Ascending aorta (tissue), 2 donors: ENCODE results near the gene PNLIPRP2. TPM values are rescaled to one million over a fixed set of nuclear protein-coding genes. Genes with fewer than 3 reads are reported as not detected.

Experiments
- DNase-seq, 2 donors: peaks; one replicate each; pipeline ENCODE4 v3.0.0-alpha.2; 2019; ENCODE audit warnings: low spot score in 2 of 2
- H3K27ac ChIP-seq, 2 donors: fragments of 200-600 bp; sonication (generic); one replicate each; pipeline ENCODE4 v1.5.1; 2016 to 2017; ENCODE audit warnings: mild to moderate bottlenecking in 1 of 2
- H3K27me3 ChIP-seq: fragments of 200-600 bp; sonication (generic); one replicate; pipeline ENCODE4 v1.5.1; 2017
- H3K36me3 ChIP-seq, 2 donors: fragments of 200-600 bp; sonication (generic); one replicate each; pipeline ENCODE4 v1.5.1; 2016
- H3K4me1 ChIP-seq, 2 donors: fragments of 200-600 bp; sonication (generic); one replicate each; pipeline ENCODE4 v1.5.1; 2016 to 2017; ENCODE audit warnings: mild to moderate bottlenecking in 1 of 2
- H3K4me3 ChIP-seq, 2 donors: fragments of 200-600 bp; sonication (generic); one replicate each; pipeline ENCODE4 v1.5.1; 2016 to 2017; ENCODE audit warnings: mild to moderate bottlenecking in 1 of 2
- H3K9me3 ChIP-seq, 2 donors: fragments of 200-600 bp; sonication (generic); one replicate each; pipeline ENCODE4 v1.5.1; 2016
- intact Hi-C: fragments of 100-400 bp; cut with DNase I; formaldehyde crosslinking; loops from one replicate; pipeline ENCODE4 v1.15.1; 2023
- total RNA-seq: library from RNA; depleted of rRNA; stranded (reverse); fragments of >200 nt; gene quantifications from one replicate; pipeline ENCODE4 v1.1.0, GENCODE V29; 2016
- TF ChIP-seq, protein P1 (sequence below), 3 experiments: fragments of 200-600 bp in 2 of 3; fragments of 450-650 bp in 1 of 3; sonication (generic) in 2 of 3; IDR thresholded peaks; one replicate each; pipeline ENCODE4 v1.5.1; 2016 to 2019; ENCODE audit warnings: antibody characterized with exemption in 3 of 3, mild to moderate bottlenecking in 1 of 3, moderate library complexity in 1 of 3

PNLIPRP2 gene
- total RNA-seq, 1 donor from 2014 or later: not detected

DNA sequence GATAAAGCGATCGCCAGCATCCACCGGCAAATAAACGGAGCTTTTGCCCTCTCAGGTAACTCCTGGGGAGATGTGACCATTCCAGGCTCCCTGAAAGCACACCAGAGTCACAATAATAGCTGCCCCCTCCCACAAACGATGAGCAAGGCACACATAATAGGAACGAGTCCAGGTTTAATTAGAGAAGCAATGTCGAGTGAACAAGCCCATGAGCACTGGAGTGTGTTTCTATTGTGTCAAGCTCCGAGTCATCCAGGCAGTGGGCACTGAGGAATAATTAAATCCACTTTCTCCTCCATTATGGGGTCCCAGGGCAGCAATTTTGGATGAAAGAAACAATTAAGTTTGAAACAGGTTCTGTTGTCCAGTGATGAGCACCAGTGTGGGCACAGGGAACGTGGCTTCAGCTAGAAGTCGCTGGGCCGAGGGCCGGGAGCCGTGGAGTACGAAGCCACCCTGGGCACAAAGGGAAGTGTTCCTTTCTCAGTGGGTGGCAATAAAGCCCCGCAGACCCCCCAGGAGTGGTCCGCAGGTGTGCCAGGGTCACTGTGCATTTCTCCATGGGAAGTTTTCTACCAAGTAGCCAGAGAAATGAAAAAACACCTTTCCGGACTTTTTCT is 12.0 kb downstream of the PNLIPRP2 start:
- H3K27ac ChIP-seq: no peak overlapping the region
- no peaks in the 10 kb centered on the region for H3K4me1 ChIP-seq
- TF ChIP-seq, protein P1, sequence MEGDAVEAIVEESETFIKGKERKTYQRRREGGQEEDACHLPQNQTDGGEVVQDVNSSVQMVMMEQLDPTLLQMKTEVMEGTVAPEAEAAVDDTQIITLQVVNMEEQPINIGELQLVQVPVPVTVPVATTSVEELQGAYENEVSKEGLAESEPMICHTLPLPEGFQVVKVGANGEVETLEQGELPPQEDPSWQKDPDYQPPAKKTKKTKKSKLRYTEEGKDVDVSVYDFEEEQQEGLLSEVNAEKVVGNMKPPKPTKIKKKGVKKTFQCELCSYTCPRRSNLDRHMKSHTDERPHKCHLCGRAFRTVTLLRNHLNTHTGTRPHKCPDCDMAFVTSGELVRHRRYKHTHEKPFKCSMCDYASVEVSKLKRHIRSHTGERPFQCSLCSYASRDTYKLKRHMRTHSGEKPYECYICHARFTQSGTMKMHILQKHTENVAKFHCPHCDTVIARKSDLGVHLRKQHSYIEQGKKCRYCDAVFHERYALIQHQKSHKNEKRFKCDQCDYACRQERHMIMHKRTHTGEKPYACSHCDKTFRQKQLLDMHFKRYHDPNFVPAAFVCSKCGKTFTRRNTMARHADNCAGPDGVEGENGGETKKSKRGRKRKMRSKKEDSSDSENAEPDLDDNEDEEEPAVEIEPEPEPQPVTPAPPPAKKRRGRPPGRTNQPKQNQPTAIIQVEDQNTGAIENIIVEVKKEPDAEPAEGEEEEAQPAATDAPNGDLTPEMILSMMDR (IDR thresholded peaks at IDR 0.05): no peak
- no peak for DNase-seq
- no peaks in the 10 kb centered on the region for H3K36me3 ChIP-seq
- H3K9me3 ChIP-seq: no peaks in the 10 kb centered on the region
- intact Hi-C loops: no loop called here
- no peaks in the 10 kb centered on the region for H3K27me3 ChIP-seq
- H3K4me3 ChIP-seq: no peak overlapping the region

DNA sequence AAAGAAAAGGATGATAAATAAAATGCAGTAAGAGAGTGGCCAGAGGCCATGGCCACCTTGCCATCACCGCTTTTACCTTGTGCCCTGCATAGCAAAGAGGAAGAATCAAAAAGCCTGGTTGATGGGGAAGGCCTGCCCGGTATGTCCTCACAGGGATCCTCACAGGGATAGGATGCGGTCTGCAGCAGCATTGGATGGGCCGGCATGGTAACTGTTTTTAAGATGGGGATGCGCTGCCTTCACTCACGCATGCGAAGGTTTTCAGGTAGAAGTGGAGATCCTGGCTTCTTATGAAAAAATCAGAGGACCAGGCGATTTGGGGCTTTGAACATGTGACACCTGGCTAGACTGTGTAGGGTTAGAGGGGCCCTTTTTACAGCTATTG is 12.5 kb downstream of the PNLIPRP2 start:
- intact Hi-C loops: no loop called here
- TF ChIP-seq, protein P1 (IDR thresholded peaks at IDR 0.05): no peak
- H3K36me3 ChIP-seq: no peaks in the 10 kb centered on the region

DNA sequence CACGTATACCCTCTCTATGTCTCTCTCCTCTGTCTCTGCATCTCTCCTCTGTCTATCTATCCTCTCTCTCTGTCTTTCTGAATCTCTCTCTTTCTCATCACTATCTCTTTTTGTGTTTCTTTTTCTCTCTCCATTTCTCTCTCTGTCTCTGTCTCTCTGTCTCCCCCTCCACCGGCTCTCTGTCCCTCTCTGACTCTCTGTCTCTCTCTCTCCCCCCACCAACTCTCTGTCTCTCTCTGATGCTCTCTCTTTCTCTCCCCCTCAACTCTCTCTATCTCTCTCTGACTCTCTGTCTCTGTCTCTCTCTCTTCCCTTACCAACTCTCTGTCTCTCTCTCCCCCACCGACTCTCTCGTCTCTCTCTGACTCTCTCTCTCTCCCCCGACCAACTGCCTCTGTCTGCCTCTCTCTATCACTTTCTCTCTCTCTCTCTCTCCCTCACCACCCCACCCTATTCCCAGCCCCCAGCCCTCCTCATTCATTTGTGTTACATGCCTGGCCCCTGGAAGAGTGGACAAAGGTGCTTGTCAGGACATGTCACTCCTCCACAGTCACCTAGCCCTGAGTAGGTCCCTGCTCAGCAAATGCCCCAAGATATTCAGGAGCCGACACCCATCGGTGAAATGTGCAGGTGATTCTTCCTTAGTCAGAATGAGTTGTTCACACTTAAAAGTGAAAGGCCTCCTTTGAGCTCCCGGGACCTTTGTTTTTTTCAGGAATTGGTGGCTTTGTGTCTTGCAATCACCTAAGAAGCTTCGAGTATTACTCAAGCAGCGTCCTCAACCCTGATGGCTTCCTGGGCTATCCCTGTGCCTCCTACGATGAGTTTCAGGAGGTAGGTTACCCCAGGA is 13.6 kb downstream of the PNLIPRP2 start:
- TF ChIP-seq, protein P1 (IDR thresholded peaks at IDR 0.05): no peak
- intact Hi-C loops: no loop called here
- H3K4me3 ChIP-seq: no peak overlapping the region
- no peaks in the 10 kb centered on the region for H3K4me1 ChIP-seq
- no peaks in the 10 kb centered on the region for H3K9me3 ChIP-seq
- no peak for DNase-seq
- no peaks in the 10 kb centered on the region for H3K36me3 ChIP-seq
- no peaks in the 10 kb centered on the region for H3K27me3 ChIP-seq
- no peak overlapping the region for H3K27ac ChIP-seq

More for the DNA sequence above, 12.5 kb downstream of the PNLIPRP2 start:
- DNase-seq: no peak
- Histone ChIP-seq H3K4me1 (no peaks in the 10 kb centered on the region), H3K27me3 (no peaks in the 10 kb centered on the region), H3K9me3 (no peaks in the 10 kb centered on the region), H3K4me3 (no peak overlapping the region), H3K27ac (no peak overlapping the region)

DNA sequence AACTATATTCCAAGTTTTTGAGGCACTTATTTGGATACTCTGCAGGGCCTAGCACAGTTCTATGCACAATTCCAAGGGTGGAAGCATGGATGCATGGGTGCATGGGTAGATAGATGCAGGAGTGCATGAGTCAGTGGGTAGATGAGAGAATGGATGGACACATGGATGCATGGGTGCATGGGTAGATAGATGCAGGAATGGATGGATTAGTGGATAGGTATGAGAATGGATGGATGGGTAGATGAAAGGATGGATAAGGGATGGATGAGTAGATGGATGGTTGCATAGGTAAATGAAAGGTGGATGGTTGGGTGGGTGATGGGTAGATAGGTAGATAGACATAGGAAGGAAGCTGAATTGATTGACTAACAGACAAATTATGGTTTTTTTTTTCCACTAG is 15.6 kb downstream of the PNLIPRP2 start:
- TF ChIP-seq, protein P1 (IDR thresholded peaks at IDR 0.05): no peak
- Histone ChIP-seq H3K27ac (no peak overlapping the region), H3K27me3 (no peaks in the 10 kb centered on the region), H3K36me3 (no peaks in the 10 kb centered on the region), H3K4me3 (no peak overlapping the region), H3K9me3 (no peaks in the 10 kb centered on the region), H3K4me1 (no peaks in the 10 kb centered on the region)
- intact Hi-C loops: no loop called here
- DNase-seq: no peak

DNA sequence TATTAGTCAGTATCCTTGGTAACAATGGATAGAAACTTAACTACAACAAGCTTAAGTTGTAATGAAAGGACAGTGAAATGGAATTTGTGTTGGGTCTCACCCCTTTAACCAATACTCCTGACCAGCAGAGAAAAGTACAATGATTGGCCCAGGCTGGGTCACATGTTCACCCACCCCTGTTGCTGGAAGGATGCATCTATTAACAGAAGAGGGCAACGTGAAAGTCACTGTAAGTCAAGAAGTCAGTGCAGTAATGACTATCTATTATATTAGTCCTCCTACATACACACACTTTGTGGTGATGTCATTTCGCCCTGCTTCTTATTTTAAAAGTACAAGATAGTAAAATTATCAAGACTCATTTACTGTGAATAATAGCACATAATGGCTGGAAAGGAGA is 16.2 kb downstream of the PNLIPRP2 start:
- no peaks in the 10 kb centered on the region for H3K27me3 ChIP-seq
- no peak overlapping the region for H3K4me3 ChIP-seq
- TF ChIP-seq, protein P1 (IDR thresholded peaks at IDR 0.05): no peak
- no peak overlapping the region for H3K27ac ChIP-seq
- H3K36me3 ChIP-seq: no peaks in the 10 kb centered on the region
- H3K9me3 ChIP-seq: no peaks in the 10 kb centered on the region
- intact Hi-C loops: no loop called here
- no peak for DNase-seq
- no peaks in the 10 kb centered on the region for H3K4me1 ChIP-seq
